ENCODE data around the gene BOD1L1.

DNA sequence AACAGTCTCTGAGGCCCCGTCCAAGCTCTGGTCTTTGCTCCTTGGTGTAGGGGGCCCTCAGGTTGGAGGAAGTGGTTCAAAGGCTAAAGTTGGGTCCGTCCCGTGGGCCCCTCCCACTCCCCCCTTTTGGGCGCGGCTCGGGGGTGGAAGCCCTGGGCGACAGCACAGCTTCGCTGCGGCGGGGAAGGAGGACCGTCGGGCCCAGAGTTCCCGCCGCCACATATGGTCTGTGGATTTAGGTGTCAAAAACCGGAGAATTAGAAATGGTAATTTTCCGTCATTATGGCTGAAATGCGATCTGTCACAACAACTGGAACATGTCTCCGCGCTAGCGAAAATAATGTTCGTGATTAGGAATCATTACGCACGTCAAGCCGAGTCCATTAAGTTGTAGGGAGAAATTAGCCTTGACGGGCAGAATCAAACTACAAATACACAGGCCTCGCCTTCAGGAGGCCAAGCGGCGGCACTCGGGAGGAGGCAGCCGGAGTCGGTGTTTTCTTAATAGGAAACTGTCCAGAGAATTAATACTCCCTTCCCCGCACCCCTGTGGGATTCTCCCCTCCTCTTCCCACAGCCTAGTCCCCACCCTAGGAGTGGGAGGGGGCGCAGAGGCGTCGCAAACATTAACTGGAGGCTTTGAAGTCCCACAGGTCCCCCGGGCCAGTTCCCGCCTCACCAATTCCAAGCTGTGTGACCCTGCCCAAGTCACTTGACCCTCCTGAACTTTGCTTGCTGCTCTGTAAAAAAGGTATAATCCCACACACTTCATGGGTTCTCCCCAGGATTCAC, 98.2 kb downstream of the BOD1L1 start:
- TF ChIP-seq EZH2 (IDR thresholded peaks at IDR 0.05; ENCODE audit: borderline replicate concordance, low read length): no peak
- TF ChIP-seq, protein P1, sequence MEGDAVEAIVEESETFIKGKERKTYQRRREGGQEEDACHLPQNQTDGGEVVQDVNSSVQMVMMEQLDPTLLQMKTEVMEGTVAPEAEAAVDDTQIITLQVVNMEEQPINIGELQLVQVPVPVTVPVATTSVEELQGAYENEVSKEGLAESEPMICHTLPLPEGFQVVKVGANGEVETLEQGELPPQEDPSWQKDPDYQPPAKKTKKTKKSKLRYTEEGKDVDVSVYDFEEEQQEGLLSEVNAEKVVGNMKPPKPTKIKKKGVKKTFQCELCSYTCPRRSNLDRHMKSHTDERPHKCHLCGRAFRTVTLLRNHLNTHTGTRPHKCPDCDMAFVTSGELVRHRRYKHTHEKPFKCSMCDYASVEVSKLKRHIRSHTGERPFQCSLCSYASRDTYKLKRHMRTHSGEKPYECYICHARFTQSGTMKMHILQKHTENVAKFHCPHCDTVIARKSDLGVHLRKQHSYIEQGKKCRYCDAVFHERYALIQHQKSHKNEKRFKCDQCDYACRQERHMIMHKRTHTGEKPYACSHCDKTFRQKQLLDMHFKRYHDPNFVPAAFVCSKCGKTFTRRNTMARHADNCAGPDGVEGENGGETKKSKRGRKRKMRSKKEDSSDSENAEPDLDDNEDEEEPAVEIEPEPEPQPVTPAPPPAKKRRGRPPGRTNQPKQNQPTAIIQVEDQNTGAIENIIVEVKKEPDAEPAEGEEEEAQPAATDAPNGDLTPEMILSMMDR (IDR thresholded peaks at IDR 0.05; ENCODE audit: low read length): no peak
